Measurements from ENCODE around the gene ALG14. TPM values are rescaled to one million over a fixed set of nuclear protein-coding genes. Genes with fewer than 3 reads are reported as not detected.
"Not testable (repeated sequence)": the region's sequence is repeated elsewhere in the genome, so short reads cannot be mapped to it uniquely, and the experiment has no call there.

ALG14 gene
- total and polyA plus RNA-seq, 4 donors = 1.0 to 16.6 (median 1.9) TPM

DNA sequence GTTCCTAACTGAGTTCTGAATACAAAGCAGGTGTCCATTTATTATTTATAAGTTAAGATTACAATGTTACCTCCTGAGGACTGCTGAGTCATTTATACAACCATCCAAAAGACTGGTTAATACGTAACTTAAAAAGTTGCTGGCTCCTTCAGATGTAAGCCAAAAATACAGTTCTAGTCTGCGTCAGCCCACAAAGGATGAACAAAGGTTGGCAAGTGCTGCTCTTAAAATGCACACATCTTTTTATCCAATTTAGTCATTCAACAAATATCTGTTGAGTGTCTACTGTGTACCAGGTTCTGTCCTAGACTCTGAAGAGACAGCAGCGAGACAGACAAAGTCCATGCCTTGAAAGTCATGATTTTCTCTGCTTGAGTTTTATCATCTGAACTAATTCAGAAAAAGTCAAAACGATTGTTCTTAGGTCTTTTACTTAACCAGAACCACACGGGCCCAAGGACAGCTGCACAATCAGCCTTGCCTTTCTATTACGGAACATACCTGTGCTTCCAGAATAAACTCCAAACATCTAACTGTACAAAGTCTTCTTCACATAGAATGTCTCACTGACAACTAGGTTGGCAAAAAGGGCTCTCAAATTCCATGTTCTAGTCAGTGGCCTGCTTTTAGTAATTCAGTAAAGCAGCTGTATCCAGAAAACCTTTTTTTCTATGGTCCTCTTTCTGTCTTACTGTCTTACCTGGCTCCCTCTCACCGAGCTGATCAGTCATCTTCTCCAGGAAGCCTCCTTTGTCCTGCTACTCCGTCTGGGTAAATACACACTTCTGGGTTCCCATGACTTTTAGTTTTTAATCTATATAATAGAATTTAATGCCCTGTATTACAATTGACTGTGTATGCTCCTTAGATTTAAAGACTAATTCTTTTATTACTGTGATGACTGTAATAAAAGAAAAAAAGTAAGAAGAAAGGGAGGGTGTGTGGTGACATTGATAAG is 130.3 kb downstream of the ALG14 start (continued):
- TF ChIP-seq, protein P1, sequence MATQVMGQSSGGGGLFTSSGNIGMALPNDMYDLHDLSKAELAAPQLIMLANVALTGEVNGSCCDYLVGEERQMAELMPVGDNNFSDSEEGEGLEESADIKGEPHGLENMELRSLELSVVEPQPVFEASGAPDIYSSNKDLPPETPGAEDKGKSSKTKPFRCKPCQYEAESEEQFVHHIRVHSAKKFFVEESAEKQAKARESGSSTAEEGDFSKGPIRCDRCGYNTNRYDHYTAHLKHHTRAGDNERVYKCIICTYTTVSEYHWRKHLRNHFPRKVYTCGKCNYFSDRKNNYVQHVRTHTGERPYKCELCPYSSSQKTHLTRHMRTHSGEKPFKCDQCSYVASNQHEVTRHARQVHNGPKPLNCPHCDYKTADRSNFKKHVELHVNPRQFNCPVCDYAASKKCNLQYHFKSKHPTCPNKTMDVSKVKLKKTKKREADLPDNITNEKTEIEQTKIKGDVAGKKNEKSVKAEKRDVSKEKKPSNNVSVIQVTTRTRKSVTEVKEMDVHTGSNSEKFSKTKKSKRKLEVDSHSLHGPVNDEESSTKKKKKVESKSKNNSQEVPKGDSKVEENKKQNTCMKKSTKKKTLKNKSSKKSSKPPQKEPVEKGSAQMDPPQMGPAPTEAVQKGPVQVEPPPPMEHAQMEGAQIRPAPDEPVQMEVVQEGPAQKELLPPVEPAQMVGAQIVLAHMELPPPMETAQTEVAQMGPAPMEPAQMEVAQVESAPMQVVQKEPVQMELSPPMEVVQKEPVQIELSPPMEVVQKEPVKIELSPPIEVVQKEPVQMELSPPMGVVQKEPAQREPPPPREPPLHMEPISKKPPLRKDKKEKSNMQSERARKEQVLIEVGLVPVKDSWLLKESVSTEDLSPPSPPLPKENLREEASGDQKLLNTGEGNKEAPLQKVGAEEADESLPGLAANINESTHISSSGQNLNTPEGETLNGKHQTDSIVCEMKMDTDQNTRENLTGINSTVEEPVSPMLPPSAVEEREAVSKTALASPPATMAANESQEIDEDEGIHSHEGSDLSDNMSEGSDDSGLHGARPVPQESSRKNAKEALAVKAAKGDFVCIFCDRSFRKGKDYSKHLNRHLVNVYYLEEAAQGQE (IDR thresholded peaks at IDR 0.05) = peak; percentile 53
- TF ChIP-seq, protein P2, sequence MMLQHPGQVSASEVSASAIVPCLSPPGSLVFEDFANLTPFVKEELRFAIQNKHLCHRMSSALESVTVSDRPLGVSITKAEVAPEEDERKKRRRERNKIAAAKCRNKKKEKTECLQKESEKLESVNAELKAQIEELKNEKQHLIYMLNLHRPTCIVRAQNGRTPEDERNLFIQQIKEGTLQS (IDR thresholded peaks at IDR 0.05) = no peak
- TF ChIP-seq RAD21 (IDR thresholded peaks at IDR 0.05) (peak in 1 of 2 donors; percentile 25), SP1 (IDR thresholded peaks at IDR 0.05) (peak; percentile 45), HNF4G (IDR thresholded peaks at IDR 0.05) (no peak), HNF4A (conservative IDR thresholded peaks at IDR 0.05) (peak; percentile 46 to 76)

DNA sequence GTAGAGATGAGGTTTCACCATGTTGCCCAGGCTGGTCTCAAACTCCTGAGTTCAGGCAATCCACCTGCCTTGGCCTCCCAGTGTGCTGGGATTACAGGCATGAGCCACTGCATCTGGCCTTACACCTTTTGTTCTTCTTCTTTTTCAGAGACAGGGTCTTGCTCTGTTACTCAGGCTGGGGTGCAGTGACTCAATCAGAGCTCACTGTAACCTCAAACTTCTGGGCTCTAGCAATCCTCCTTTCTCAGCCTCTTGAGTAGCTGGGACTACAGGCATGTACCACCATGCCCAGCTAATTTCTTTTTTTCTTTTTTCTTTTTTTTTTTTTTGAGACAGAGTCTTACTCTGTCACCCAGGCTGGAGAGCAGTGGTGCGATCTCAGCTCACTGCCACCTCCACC is 131.3 kb downstream of the ALG14 start:
- H3K36me3 ChIP-seq (ENCODE audit: control insufficient read depth in 4 of 4, insufficient read depth in 3 of 4, low read depth in 1 of 4, low read length in 3 of 4); DNase-seq (ENCODE audit: low spot score); H3K27ac ChIP-seq (ENCODE audit: low read depth in 1 of 2, low read length in 2 of 2); H3K27me3 ChIP-seq (ENCODE audit: control insufficient read depth in 4 of 4, insufficient read depth in 4 of 4, low read length in 3 of 4); H3K9ac ChIP-seq (ENCODE audit: low read depth in 1 of 2, low read length in 2 of 2); H3K9me3 ChIP-seq (ENCODE audit: control insufficient read depth in 4 of 4, low read length in 3 of 4); H3K4me3 ChIP-seq (ENCODE audit: low read depth in 1 of 3, low read length in 3 of 3): not testable (repeated sequence)
- WGBS = 97% methylated on average over 1 of the region's 1 CpG
- H3K4me1 ChIP-seq (ENCODE audit: control insufficient read depth in 4 of 4, insufficient read depth in 4 of 4, low read length in 3 of 4) = peaks cover 0 to 28% (median 10%) of the 10 kb centered on the region in 4 donors

DNA sequence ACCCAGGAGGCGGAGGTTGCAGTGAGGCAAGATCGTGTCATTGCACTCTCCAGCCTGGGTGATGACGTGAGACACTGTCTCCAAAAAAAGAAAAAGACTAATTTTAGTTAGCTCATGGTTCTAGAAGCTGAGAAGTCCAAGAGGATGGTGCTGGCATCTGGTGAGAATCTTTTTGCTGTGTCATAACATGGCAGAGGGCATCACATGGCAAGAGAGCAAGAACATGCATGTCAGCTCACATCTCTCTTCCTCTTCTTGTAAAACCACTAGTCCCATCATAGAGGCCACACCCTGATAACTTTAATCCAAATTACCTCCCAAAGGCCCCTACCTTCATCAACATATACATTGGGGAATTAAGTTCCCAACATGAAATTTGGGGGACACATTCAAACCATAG is 132.0 kb downstream of the ALG14 start:
- H3K27me3 ChIP-seq (ENCODE audit: control insufficient read depth in 4 of 4, insufficient read depth in 4 of 4, low read length in 3 of 4) = no peaks in the 10 kb centered on the region
- TF ChIP-seq, protein P3, sequence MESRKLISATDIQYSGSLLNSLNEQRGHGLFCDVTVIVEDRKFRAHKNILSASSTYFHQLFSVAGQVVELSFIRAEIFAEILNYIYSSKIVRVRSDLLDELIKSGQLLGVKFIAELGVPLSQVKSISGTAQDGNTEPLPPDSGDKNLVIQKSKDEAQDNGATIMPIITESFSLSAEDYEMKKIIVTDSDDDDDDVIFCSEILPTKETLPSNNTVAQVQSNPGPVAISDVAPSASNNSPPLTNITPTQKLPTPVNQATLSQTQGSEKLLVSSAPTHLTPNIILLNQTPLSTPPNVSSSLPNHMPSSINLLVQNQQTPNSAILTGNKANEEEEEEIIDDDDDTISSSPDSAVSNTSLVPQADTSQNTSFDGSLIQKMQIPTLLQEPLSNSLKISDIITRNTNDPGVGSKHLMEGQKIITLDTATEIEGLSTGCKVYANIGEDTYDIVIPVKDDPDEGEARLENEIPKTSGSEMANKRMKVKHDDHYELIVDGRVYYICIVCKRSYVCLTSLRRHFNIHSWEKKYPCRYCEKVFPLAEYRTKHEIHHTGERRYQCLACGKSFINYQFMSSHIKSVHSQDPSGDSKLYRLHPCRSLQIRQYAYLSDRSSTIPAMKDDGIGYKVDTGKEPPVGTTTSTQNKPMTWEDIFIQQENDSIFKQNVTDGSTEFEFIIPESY (IDR thresholded peaks at IDR 0.05) = no peak
- no peak for TF ChIP-seq FOXA1 (IDR thresholded peaks at IDR 0.05)
- TF ChIP-seq, protein P4, sequence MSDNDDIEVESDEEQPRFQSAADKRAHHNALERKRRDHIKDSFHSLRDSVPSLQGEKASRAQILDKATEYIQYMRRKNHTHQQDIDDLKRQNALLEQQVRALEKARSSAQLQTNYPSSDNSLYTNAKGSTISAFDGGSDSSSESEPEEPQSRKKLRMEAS (IDR thresholded peaks at IDR 0.05) = no peak
- no peak for TF ChIP-seq RAD21 (IDR thresholded peaks at IDR 0.05)
- no peak for TF ChIP-seq RXRA (IDR thresholded peaks at IDR 0.05)
- TF ChIP-seq HNF4G (IDR thresholded peaks at IDR 0.05) = no peak
- no peak for TF ChIP-seq NR2F2 (IDR thresholded peaks at IDR 0.05)
- TF ChIP-seq EGR1 (IDR thresholded peaks at IDR 0.05; ENCODE audit: low read depth in 2 of 2) = no peak
- peaks cover 0 to 28% (median 10%) of the 10 kb centered on the region in 4 donors for H3K4me1 ChIP-seq (ENCODE audit: control insufficient read depth in 4 of 4, insufficient read depth in 4 of 4, low read length in 3 of 4)
- DNase-seq (ENCODE audit: low spot score) = no peak
- H3K36me3 ChIP-seq (ENCODE audit: control insufficient read depth in 4 of 4, insufficient read depth in 3 of 4, low read depth in 1 of 4, low read length in 3 of 4) = no peaks in the 10 kb centered on the region
- 95% methylated on average over 3 of the region's 3 CpGs for WGBS
- H3K4me3 ChIP-seq (ENCODE audit: low read depth in 1 of 3, low read length in 3 of 3) = no peak overlapping the region
- H3K9ac ChIP-seq (ENCODE audit: low read depth in 1 of 2, low read length in 2 of 2) = no peak overlapping the region
- no peak overlapping the region for H3K27ac ChIP-seq (ENCODE audit: low read depth in 1 of 2, low read length in 2 of 2)
- no peaks in the 10 kb centered on the region for H3K9me3 ChIP-seq (ENCODE audit: control insufficient read depth in 4 of 4, low read length in 3 of 4)
